WTC11 (cell line): ENCODE results near the gene PLA2G4E. TPM values are rescaled to one million over a fixed set of nuclear protein-coding genes. Genes with fewer than 3 reads are reported as not detected.

ENCODE experiments used
- ATAC-seq: fragments of 200-7000 bp; cut with Tn5 transposase; 2 replicates; pipeline ENCODE4 v1.10.0; 2021; ENCODE audit warnings: mild to moderate bottlenecking, moderate library complexity
- CTCF ChIA-PET: fragments of 300-600 bp; sonication (Branson Sonifier 250); formaldehyde crosslinking; loops from one replicate; lab custom pipeline; 2021; ENCODE audit warnings: antibody characterized with exemption; lab: Charles Lee
- POLR2A ChIA-PET: fragments of 350-600 bp; sonication (Branson Sonifier 250); formaldehyde crosslinking; loops from one replicate; lab custom pipeline; 2021; ENCODE audit warnings: antibody characterized with exemption; lab: Charles Lee
- DNase-seq: peaks from one replicate; pipeline ENCODE4 v3.0.0; 2021; ENCODE audit warnings: low spot score
- H3K27ac Mint-ChIP-seq: 2 replicates; pipeline ENCODE4 v1.8.0; 2021; ENCODE audit warnings: mixed read lengths
- H3K27me3 Mint-ChIP-seq: 2 replicates; pipeline ENCODE4 v1.8.0; 2021; ENCODE audit warnings: low read depth, mild to moderate bottlenecking, moderate library complexity, mixed read lengths
- H3K36me3 Mint-ChIP-seq: 2 replicates; pipeline ENCODE4 v1.8.0; 2021; ENCODE audit warnings: mixed read lengths
- H3K4me1 Mint-ChIP-seq: 2 replicates; pipeline ENCODE4 v1.8.0; 2022; ENCODE audit warnings: mixed read lengths
- H3K4me3 Mint-ChIP-seq: 2 replicates; pipeline ENCODE4 v1.8.0; 2021; ENCODE audit warnings: mild to moderate bottlenecking, moderate library complexity, mixed read lengths
- H3K9me3 Mint-ChIP-seq: 2 replicates; pipeline ENCODE4 v1.8.0; 2021; ENCODE audit warnings: mixed read lengths
- ARID4B ChIP-seq: sonication (generic); formaldehyde crosslinking; IDR thresholded peaks from 2 replicates; pipeline ENCODE4 v1.8.0; 2023; ENCODE audit warnings: missing genetic modification reagents, mild to moderate bottlenecking, borderline replicate concordance
- CBFB ChIP-seq: sonication (generic); formaldehyde crosslinking; IDR thresholded peaks from 2 replicates; pipeline ENCODE4 v1.8.1; 2022; ENCODE audit warnings: mild to moderate bottlenecking, low read depth, missing genetic modification reagents
- CREB1 ChIP-seq: sonication (generic); formaldehyde crosslinking; IDR thresholded peaks from 2 replicates; pipeline ENCODE4 v1.8.0; 2023; ENCODE audit warnings: mild to moderate bottlenecking, missing genetic modification reagents
- ELF4 ChIP-seq: sonication (generic); formaldehyde crosslinking; IDR thresholded peaks from 2 replicates; pipeline ENCODE4 v1.8.1; 2022; ENCODE audit warnings: low read depth, mild to moderate bottlenecking, moderate library complexity, missing genetic modification reagents
- IRF1 ChIP-seq: sonication (generic); formaldehyde crosslinking; IDR thresholded peaks from 2 replicates; pipeline ENCODE4 v1.8.0; 2023; ENCODE audit warnings: missing genetic modification reagents
- JUN ChIP-seq: sonication (generic); formaldehyde crosslinking; IDR thresholded peaks from 2 replicates; pipeline ENCODE4 v1.8.0; 2023; ENCODE audit warnings: mild to moderate bottlenecking, missing genetic modification reagents
- MLX ChIP-seq: sonication (generic); formaldehyde crosslinking; IDR thresholded peaks from 2 replicates; pipeline ENCODE4 v1.8.1; 2023; ENCODE audit warnings: mild to moderate bottlenecking, missing genetic modification reagents, moderate library complexity
- NFATC4 ChIP-seq: fragments of 250-450 bp; sonication (Bioruptor Pico); IDR thresholded peaks from 2 replicates; pipeline ENCODE4 v1.9.0; 2021; ENCODE audit warnings: mild to moderate bottlenecking
- TEAD1 ChIP-seq: sonication (generic); formaldehyde crosslinking; IDR thresholded peaks from 2 replicates; pipeline ENCODE4 v1.8.0; 2022; ENCODE audit warnings: mild to moderate bottlenecking, missing genetic modification reagents
- USF1 ChIP-seq: sonication (generic); formaldehyde crosslinking; IDR thresholded peaks from 2 replicates; pipeline ENCODE4 v1.8.0; 2022; ENCODE audit warnings: mild to moderate bottlenecking, missing genetic modification reagents
- ZNF121 ChIP-seq: sonication (generic); formaldehyde crosslinking; IDR thresholded peaks from 2 replicates; pipeline ENCODE4 v1.8.0; 2023; ENCODE audit warnings: missing genetic modification reagents
- ZNF396 ChIP-seq: fragments of 250-450 bp; sonication (Bioruptor Pico); IDR thresholded peaks from 2 replicates; pipeline ENCODE4 v1.8.0; 2021; ENCODE audit warnings: mild to moderate bottlenecking, moderate library complexity, borderline replicate concordance
- ZNF416 ChIP-seq: fragments of 250-450 bp; sonication (Bioruptor Pico); IDR thresholded peaks from 2 replicates; pipeline ENCODE4 v1.9.0; 2021; ENCODE audit warnings: mild to moderate bottlenecking, inconsistent platforms
- ZNF423 ChIP-seq: fragments of 250-450 bp; sonication (Bioruptor Pico); IDR thresholded peaks from 2 replicates; pipeline ENCODE4 v2.1.2; 2022; ENCODE audit warnings: mild to moderate bottlenecking, moderate library complexity
- ZNF671 ChIP-seq: fragments of 250-450 bp; sonication (Bioruptor Pico); IDR thresholded peaks from 2 replicates; pipeline ENCODE4 v1.8.0; 2021; ENCODE audit warnings: mild to moderate bottlenecking
- total RNA-seq: library from RNA; stranded (reverse); gene quantifications from 3 replicates; pipeline ENCODE4 v1.2.3, GENCODE V29; 2021
- TF ChIP-seq, protein P1 (sequence below): sonication (generic); formaldehyde crosslinking; IDR thresholded peaks from 2 replicates; pipeline ENCODE4 v1.8.1; 2022; ENCODE audit warnings: mild to moderate bottlenecking, missing genetic modification reagents, moderate library complexity, borderline replicate concordance
- TF ChIP-seq, protein P2 (sequence below): sonication (generic); formaldehyde crosslinking; IDR thresholded peaks from 2 replicates; pipeline ENCODE4 v1.8.0; 2022; ENCODE audit warnings: mild to moderate bottlenecking, missing genetic modification reagents
- TF ChIP-seq, protein P3 (sequence below): sonication (generic); formaldehyde crosslinking; IDR thresholded peaks from 2 replicates; pipeline ENCODE4 v1.8.1; 2022; ENCODE audit warnings: low read depth, mild to moderate bottlenecking, moderate library complexity, missing genetic modification reagents, borderline replicate concordance
- TF ChIP-seq, protein P4 (sequence below): sonication (generic); formaldehyde crosslinking; IDR thresholded peaks from 2 replicates; pipeline ENCODE4 v1.8.1; 2023; ENCODE audit warnings: mild to moderate bottlenecking, missing genetic modification reagents
- TF ChIP-seq, protein P5 (sequence below): fragments of 250-450 bp; sonication (Bioruptor Pico); IDR thresholded peaks from 2 replicates; pipeline ENCODE4 v1.8.0; 2021; ENCODE audit warnings: mild to moderate bottlenecking
- TF ChIP-seq, protein P6 (sequence below): sonication (generic); formaldehyde crosslinking; IDR thresholded peaks from 2 replicates; pipeline ENCODE4 v1.8.0; 2022; ENCODE audit warnings: mild to moderate bottlenecking, missing genetic modification reagents

The PLA2G4E gene
- total RNA-seq, 1 experiment from 2014 or later: not detected

DNA sequence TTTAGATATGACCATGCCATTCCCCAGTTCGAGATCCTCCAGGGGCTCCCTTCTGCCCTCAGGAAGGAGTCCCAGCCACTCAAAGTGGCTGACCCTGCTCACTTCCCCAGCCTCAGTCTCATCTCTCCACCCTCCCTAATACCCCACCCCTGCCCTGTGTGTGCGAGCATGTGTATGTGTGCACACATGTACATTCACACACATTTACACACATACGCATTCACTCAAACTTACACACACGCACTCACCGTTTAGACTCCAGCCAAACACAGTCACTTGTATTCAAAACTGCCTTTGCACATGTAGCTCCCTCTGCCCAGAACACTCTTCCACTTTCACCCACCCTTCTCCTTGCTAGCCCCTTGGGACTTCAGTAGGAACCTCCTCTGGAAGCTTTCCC, 11.4 kb downstream of the PLA2G4E start:
- no peaks in the 10 kb centered on the region for H3K9me3 Mint-ChIP-seq
- H3K27me3 Mint-ChIP-seq: no peaks in the 10 kb centered on the region
- no peak overlapping the region for H3K4me3 Mint-ChIP-seq
- H3K36me3 Mint-ChIP-seq: no peaks in the 10 kb centered on the region
- ChIA-PET CTCF (no interaction called here), POLR2A (no interaction called here)
- no peak overlapping the region for H3K27ac Mint-ChIP-seq
- ATAC-seq (no peak), DNase-seq (no peak)
- no peak for TF ChIP-seq ZNF671
- no peak for TF ChIP-seq CBFB
- TF ChIP-seq ELF4 (CRISPR knock-in tag): no peak
- no peak for TF ChIP-seq NFATC4 (CRISPR knock-in tag)
- TF ChIP-seq USF1 (CRISPR knock-in tag): no peak
- no peak for TF ChIP-seq MLX (CRISPR knock-in tag)
- TF ChIP-seq IRF1 (CRISPR knock-in tag): no peak
- no peak for TF ChIP-seq TEAD1
- TF ChIP-seq, protein P1, sequence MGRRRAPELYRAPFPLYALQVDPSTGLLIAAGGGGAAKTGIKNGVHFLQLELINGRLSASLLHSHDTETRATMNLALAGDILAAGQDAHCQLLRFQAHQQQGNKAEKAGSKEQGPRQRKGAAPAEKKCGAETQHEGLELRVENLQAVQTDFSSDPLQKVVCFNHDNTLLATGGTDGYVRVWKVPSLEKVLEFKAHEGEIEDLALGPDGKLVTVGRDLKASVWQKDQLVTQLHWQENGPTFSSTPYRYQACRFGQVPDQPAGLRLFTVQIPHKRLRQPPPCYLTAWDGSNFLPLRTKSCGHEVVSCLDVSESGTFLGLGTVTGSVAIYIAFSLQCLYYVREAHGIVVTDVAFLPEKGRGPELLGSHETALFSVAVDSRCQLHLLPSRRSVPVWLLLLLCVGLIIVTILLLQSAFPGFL (CRISPR knock-in tag): no peak
- H3K4me1 Mint-ChIP-seq: 0 out of 2 replicates have a peak, but pooled peaks cover 7% of the 10 kb centered on the region

GRCh38 chr15:42009022-42009421, 11.8 kb downstream of the PLA2G4E start:
- Mint-ChIP-seq H3K36me3 (no peaks in the 10 kb centered on the region), H3K27ac (no peak overlapping the region), H3K4me1 (0 out of 2 replicates have a peak, but pooled peaks cover 7% of the 10 kb centered on the region), H3K27me3 (no peaks in the 10 kb centered on the region), H3K4me3 (no peak overlapping the region), H3K9me3 (no peaks in the 10 kb centered on the region)
- ATAC-seq: no peak
- no peak for DNase-seq
- ChIA-PET POLR2A (no interaction called here), CTCF (no interaction called here)
- TF ChIP-seq, protein P2, sequence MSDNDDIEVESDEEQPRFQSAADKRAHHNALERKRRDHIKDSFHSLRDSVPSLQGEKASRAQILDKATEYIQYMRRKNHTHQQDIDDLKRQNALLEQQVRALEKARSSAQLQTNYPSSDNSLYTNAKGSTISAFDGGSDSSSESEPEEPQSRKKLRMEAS: no peak
- TF ChIP-seq, protein P3, sequence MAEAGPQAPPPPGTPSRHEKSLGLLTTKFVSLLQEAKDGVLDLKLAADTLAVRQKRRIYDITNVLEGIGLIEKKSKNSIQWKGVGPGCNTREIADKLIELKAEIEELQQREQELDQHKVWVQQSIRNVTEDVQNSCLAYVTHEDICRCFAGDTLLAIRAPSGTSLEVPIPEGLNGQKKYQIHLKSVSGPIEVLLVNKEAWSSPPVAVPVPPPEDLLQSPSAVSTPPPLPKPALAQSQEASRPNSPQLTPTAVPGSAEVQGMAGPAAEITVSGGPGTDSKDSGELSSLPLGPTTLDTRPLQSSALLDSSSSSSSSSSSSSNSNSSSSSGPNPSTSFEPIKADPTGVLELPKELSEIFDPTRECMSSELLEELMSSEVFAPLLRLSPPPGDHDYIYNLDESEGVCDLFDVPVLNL (CRISPR knock-in tag): no peak
- TF ChIP-seq, protein P4, sequence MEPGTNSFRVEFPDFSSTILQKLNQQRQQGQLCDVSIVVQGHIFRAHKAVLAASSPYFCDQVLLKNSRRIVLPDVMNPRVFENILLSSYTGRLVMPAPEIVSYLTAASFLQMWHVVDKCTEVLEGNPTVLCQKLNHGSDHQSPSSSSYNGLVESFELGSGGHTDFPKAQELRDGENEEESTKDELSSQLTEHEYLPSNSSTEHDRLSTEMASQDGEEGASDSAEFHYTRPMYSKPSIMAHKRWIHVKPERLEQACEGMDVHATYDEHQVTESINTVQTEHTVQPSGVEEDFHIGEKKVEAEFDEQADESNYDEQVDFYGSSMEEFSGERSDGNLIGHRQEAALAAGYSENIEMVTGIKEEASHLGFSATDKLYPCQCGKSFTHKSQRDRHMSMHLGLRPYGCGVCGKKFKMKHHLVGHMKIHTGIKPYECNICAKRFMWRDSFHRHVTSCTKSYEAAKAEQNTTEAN (CRISPR knock-in tag): no peak
- TF ChIP-seq ARID4B (no peak), ZNF121 (CRISPR knock-in tag) (no peak), CREB1 (no peak), JUN (CRISPR knock-in tag) (no peak), ZNF396 (no peak), ZNF416 (CRISPR knock-in tag) (no peak), ZNF423 (no peak)
- TF ChIP-seq, protein P5, sequence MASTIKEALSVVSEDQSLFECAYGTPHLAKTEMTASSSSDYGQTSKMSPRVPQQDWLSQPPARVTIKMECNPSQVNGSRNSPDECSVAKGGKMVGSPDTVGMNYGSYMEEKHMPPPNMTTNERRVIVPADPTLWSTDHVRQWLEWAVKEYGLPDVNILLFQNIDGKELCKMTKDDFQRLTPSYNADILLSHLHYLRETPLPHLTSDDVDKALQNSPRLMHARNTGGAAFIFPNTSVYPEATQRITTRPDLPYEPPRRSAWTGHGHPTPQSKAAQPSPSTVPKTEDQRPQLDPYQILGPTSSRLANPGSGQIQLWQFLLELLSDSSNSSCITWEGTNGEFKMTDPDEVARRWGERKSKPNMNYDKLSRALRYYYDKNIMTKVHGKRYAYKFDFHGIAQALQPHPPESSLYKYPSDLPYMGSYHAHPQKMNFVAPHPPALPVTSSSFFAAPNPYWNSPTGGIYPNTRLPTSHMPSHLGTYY: no peak
- TF ChIP-seq, protein P6, sequence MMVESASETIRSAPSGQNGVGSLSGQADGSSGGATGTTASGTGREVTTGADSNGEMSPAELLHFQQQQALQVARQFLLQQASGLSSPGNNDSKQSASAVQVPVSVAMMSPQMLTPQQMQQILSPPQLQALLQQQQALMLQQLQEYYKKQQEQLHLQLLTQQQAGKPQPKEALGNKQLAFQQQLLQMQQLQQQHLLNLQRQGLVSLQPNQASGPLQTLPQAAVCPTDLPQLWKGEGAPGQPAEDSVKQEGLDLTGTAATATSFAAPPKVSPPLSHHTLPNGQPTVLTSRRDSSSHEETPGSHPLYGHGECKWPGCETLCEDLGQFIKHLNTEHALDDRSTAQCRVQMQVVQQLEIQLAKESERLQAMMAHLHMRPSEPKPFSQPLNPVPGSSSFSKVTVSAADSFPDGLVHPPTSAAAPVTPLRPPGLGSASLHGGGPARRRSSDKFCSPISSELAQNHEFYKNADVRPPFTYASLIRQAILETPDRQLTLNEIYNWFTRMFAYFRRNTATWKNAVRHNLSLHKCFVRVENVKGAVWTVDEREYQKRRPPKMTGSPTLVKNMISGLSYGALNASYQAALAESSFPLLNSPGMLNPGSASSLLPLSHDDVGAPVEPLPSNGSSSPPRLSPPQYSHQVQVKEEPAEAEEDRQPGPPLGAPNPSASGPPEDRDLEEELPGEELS: no peak
